Central memory CD8-positive, alpha-beta T cell (primary cell): ENCODE data around the gene PTGER3.
"Not testable (repeated sequence)": the region's sequence is repeated elsewhere in the genome, so short reads cannot be mapped to it uniquely, and the experiment has no call there.

Source experiments
- ATAC-seq: fragments of 150-1000 bp; cut with Tn5 transposase; replicated peaks from 2 replicates; pipeline ENCODE4 v1.10.0; 2022; ENCODE audit warnings: mild to moderate bottlenecking, moderate FRiP score, moderate number of reproducible peaks; ENCODE audit not compliant: poor library complexity, severe bottlenecking; ENCODE audit errors: extremely low read depth
- DNase-seq, 2 donors: peaks; one replicate each; pipeline ENCODE4 v3.0.0; 2021; ENCODE audit warnings: low spot score in 2 of 2
- H3K27ac Mint-ChIP-seq: one replicate; pipeline ENCODE4 v1.8.0; 2022; ENCODE audit warnings: low read depth, mild to moderate bottlenecking, moderate library complexity, mixed read lengths
- H3K27me3 Mint-ChIP-seq: one replicate; pipeline ENCODE4 v1.8.0; 2022; ENCODE audit warnings: mixed read lengths
- H3K36me3 Mint-ChIP-seq: one replicate; pipeline ENCODE4 v1.8.0; 2022; ENCODE audit warnings: mild to moderate bottlenecking, moderate library complexity, mixed read lengths; ENCODE audit not compliant: insufficient read depth
- H3K4me1 Mint-ChIP-seq: one replicate; pipeline ENCODE4 v1.8.0; 2022; ENCODE audit warnings: mixed read lengths
- H3K4me3 Mint-ChIP-seq: one replicate; pipeline ENCODE4 v1.8.0; 2022; ENCODE audit warnings: mild to moderate bottlenecking, moderate library complexity, mixed read lengths
- H3K9me3 Mint-ChIP-seq: one replicate; pipeline ENCODE4 v1.8.0; 2022; ENCODE audit warnings: mixed read lengths

Gene PTGER3

GRCh38 chr1:70987497-70987896, 60.1 kb downstream of the PTGER3 start:
- no peak for DNase-seq
- H3K27ac Mint-ChIP-seq = no peak overlapping the region
- H3K36me3 Mint-ChIP-seq = no peaks in the 10 kb centered on the region
- peaks cover 9% of the 10 kb centered on the region for H3K27me3 Mint-ChIP-seq
- H3K4me1 Mint-ChIP-seq = no peaks in the 10 kb centered on the region
- no peak for ATAC-seq
- no peak overlapping the region for H3K4me3 Mint-ChIP-seq
- H3K9me3 Mint-ChIP-seq = no peaks in the 10 kb centered on the region

DNA sequence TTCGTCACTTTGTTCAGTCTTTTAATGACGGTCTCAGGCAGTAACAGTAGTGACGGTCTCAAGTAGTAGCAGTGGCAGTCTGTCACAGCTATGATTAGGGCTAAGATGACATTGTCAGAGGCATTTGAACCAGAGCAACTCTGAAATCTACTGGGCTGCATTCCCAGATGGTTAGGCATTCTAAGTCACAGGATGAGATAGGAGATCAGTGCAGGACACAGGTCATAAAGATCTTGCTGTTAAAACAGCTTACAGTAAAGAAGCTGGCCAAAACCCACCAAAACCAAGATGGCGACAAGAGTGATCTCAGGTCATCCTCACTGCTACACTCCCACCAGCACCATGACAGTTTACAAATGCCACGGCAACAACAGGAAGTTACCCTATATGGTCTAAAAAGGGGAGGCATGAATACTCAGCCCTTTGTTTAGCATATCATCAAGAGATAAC, 61.8 kb downstream of the PTGER3 start:
- not testable (repeated sequence) for ATAC-seq, H3K4me3 Mint-ChIP-seq, H3K27ac Mint-ChIP-seq, H3K27me3 Mint-ChIP-seq, H3K36me3 Mint-ChIP-seq, H3K9me3 Mint-ChIP-seq, DNase-seq, H3K4me1 Mint-ChIP-seq

GRCh38 chr1:70985278-70985677, 62.3 kb downstream of the PTGER3 start:
- not testable (repeated sequence) for H3K4me1 Mint-ChIP-seq, H3K9me3 Mint-ChIP-seq, H3K27me3 Mint-ChIP-seq, H3K36me3 Mint-ChIP-seq, H3K4me3 Mint-ChIP-seq, H3K27ac Mint-ChIP-seq, ATAC-seq, DNase-seq

GRCh38 chr1:70980361-70980760, 67.3 kb downstream of the PTGER3 start:
- DNase-seq = no peak
- Mint-ChIP-seq H3K4me3 (no peak overlapping the region), H3K27ac (no peak overlapping the region), H3K9me3 (no peaks in the 10 kb centered on the region), H3K4me1 (no peaks in the 10 kb centered on the region), H3K36me3 (no peaks in the 10 kb centered on the region), H3K27me3 (peaks cover 13% of the 10 kb centered on the region)
- no peak for ATAC-seq

GRCh38 chr1:70979881-70980280, 67.7 kb downstream of the PTGER3 start:
- no peaks in the 10 kb centered on the region for H3K36me3 Mint-ChIP-seq
- peaks cover 10% of the 10 kb centered on the region for H3K27me3 Mint-ChIP-seq
- no peaks in the 10 kb centered on the region for H3K4me1 Mint-ChIP-seq
- ATAC-seq (no peak), DNase-seq (no peak)
- no peak overlapping the region for H3K4me3 Mint-ChIP-seq
- no peak overlapping the region for H3K27ac Mint-ChIP-seq
- no peaks in the 10 kb centered on the region for H3K9me3 Mint-ChIP-seq

DNA sequence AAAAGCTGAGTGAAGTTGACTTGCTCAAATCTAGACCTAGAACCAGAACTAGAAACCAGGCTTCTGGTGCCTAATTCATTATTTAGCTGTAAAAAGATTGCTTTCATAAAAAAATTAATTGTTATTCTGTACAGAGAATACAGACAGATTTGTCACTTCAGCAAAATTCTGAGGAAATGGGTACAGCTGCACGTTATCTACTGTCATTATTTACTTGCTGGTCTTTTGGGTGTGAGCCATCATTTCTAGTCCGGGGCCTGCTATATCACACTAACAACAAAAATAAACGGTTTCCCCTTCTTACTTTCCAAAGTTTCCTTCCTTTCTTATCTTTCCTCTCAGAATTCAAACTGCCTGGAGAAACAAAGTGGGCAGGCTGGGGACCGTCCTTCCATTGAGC, 68.3 kb downstream of the PTGER3 start:
- no peaks in the 10 kb centered on the region for H3K4me1 Mint-ChIP-seq
- ATAC-seq (no peak), DNase-seq (no peak)
- H3K36me3 Mint-ChIP-seq = no peaks in the 10 kb centered on the region
- H3K27me3 Mint-ChIP-seq = peaks cover 10% of the 10 kb centered on the region
- no peak overlapping the region for H3K27ac Mint-ChIP-seq
- no peaks in the 10 kb centered on the region for H3K9me3 Mint-ChIP-seq
- no peak overlapping the region for H3K4me3 Mint-ChIP-seq

DNA sequence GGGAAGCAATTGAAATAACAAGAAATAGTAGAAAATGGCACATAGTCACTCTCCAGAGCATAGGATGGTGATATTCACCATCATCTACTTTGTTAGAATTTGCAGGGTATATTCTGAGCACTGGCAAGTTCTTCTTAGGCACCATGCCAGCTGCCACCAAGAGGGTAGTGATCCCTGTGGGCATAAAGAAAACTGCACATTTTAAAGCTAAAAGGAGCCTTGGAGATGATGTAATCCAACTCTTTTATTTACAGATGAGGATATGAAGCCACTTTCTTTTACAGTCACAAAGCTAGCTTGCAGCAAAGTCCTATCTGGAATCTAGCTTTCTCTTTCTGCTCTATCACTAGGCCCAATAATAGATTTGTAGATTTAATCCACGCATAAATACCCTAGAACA, 69.0 kb downstream of the PTGER3 start:
- no peak for DNase-seq
- peaks cover 10% of the 10 kb centered on the region for H3K27me3 Mint-ChIP-seq
- ATAC-seq = no peak
- no peaks in the 10 kb centered on the region for H3K9me3 Mint-ChIP-seq
- no peaks in the 10 kb centered on the region for H3K36me3 Mint-ChIP-seq
- no peak overlapping the region for H3K27ac Mint-ChIP-seq
- H3K4me1 Mint-ChIP-seq = no peaks in the 10 kb centered on the region
- no peak overlapping the region for H3K4me3 Mint-ChIP-seq

GRCh38 chr1:70977575-70977974, 70.0 kb downstream of the PTGER3 start:
- H3K36me3 Mint-ChIP-seq = no peaks in the 10 kb centered on the region
- DNase-seq (no peak), ATAC-seq (no peak)
- no peaks in the 10 kb centered on the region for H3K4me1 Mint-ChIP-seq
- no peaks in the 10 kb centered on the region for H3K9me3 Mint-ChIP-seq
- peaks cover 10% of the 10 kb centered on the region for H3K27me3 Mint-ChIP-seq
- H3K27ac Mint-ChIP-seq = no peak overlapping the region
- no peak overlapping the region for H3K4me3 Mint-ChIP-seq

DNA sequence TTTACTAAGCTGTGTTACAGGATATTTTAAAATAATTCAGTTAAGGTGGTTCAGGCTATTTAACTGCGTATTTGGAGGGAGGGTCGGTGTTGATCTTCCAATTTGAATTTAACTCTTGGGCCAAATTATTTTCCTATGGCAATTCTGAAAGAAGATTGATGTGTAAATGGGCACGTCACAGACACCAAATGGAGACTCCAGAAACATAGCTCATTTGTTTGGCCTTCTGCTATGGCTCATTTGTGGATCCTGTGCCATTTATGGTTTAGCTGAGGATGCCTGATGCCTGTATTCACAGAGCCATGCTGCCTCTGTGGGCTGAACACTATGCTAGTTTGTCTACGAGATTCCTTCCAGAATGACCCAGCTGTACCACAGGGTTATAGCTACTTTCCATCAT, 70.6 kb downstream of the PTGER3 start:
- ATAC-seq (no peak), DNase-seq (no peak)
- Mint-ChIP-seq H3K36me3 (no peaks in the 10 kb centered on the region), H3K27ac (no peak overlapping the region), H3K4me3 (no peak overlapping the region), H3K27me3 (peaks cover 10% of the 10 kb centered on the region), H3K9me3 (no peaks in the 10 kb centered on the region), H3K4me1 (no peaks in the 10 kb centered on the region)

DNA sequence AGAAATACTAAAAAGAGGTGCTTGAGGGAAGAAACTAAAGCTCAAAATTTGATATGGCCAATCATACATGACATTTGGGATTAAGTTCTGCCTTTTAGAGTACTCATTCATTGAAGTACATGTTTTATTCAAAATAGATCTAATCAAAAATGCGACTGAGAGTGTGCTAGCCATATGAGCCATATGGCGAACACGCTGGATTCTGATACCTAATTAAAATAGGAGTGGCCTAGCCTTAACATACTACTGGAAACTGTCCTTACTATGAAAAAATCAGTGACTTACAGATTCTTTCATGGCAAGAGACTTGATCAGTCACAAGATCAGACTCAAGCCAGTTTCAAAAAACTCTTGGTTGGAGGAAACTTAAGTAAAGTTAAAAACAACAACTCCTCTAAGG, 73.9 kb downstream of the PTGER3 start:
- no peak for DNase-seq
- Mint-ChIP-seq H3K4me1 (no peaks in the 10 kb centered on the region), H3K27me3 (no peaks in the 10 kb centered on the region), H3K27ac (no peak overlapping the region), H3K9me3 (no peaks in the 10 kb centered on the region), H3K4me3 (no peak overlapping the region), H3K36me3 (no peaks in the 10 kb centered on the region)
- ATAC-seq = no peak

- DNase-seq = no peak
- Mint-ChIP-seq H3K27ac (no peak overlapping the region), H3K4me3 (no peak overlapping the region), H3K27me3 (no peaks in the 10 kb centered on the region), H3K9me3 (no peaks in the 10 kb centered on the region), H3K36me3 (no peaks in the 10 kb centered on the region), H3K4me1 (no peaks in the 10 kb centered on the region)
- no peak for ATAC-seq
Observed at GRCh38 chr1:70970407-70970806, 77.2 kb downstream of the PTGER3 start.

- DNase-seq (no peak), ATAC-seq (no peak)
- Mint-ChIP-seq H3K36me3 (no peaks in the 10 kb centered on the region), H3K4me3 (no peak overlapping the region), H3K27ac (no peak overlapping the region), H3K4me1 (no peaks in the 10 kb centered on the region), H3K27me3 (no peaks in the 10 kb centered on the region), H3K9me3 (no peaks in the 10 kb centered on the region)
Observed at GRCh38 chr1:70966018-70966638, 81.5 kb downstream of the PTGER3 start.

DNA sequence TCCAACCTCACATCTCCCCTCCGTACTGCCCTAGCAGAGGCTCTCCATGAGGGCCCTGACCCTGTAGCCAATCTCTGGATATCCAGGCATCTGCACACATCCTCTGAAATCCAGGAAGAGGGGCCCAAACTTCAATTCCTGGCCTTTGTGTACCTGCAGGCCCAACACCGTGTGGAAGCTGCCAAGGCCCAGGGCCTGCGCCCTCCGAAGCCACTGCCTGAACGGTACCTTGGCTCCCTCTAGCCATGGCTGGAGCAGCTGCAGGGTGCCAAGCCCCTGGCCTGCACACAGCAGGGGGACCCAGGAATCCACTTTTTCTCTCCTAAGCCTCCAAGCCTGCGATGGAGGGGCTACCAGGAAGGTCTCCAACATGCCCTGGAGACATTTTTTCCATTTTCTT, 84.2 kb downstream of the PTGER3 start:
- Mint-ChIP-seq H3K9me3 (no peaks in the 10 kb centered on the region), H3K4me3 (no peak overlapping the region), H3K27ac (no peak overlapping the region), H3K27me3 (no peaks in the 10 kb centered on the region), H3K36me3 (no peaks in the 10 kb centered on the region), H3K4me1 (no peaks in the 10 kb centered on the region)
- ATAC-seq (no peak), DNase-seq (no peak)
